HCT116 (cell line): ENCODE data around the gene C4BPB. TPM values are rescaled to one million over a fixed set of nuclear protein-coding genes. Genes with fewer than 3 reads are reported as not detected.

Experiments
- ATAC-seq: fragments of 200-7000 bp; cut with Tn5 transposase; 2 replicates; pipeline ENCODE4 v1.9.1; 2020; ENCODE audit warnings: mild to moderate bottlenecking, moderate library complexity
- BruUV-seq: library from RNA; stranded (reverse); fragments of 400-500 nt; replicated peaks from 2 replicates; lab custom pipeline; 2021; lab: Mats Ljungman, UMichigan
- CTCF ChIA-PET: fragments of 300-600 bp; sonication (Branson Sonifier 250); formaldehyde crosslinking; loops from one replicate; lab custom pipeline; 2021; ENCODE audit warnings: antibody characterized with exemption; lab: Charles Lee
- POLR2A ChIA-PET: fragments of 300-600, 350-600 bp; sonication (Branson Sonifier 250); formaldehyde crosslinking; loops from one replicate; lab custom pipeline; 2021; ENCODE audit warnings: antibody characterized with exemption; lab: Charles Lee
- RAD21 ChIA-PET, 2 experiments: fragments of 300-600 bp; sonication (Branson Sonifier 250); formaldehyde crosslinking; loops; one replicate each; lab custom pipeline; 2023; ENCODE audit warnings: low total read pairs in 2 of 2; ENCODE audit not compliant: uncharacterized antibody in 2 of 2, unreplicated experiment in 2 of 2, low non-redundant PET in 1 of 2; lab: Charles Lee
- DNase-seq: peaks from one replicate; pipeline ENCODE4 v3.0.0-alpha.2; 2010; ENCODE audit warnings: low read depth, low spot score
- H2AFZ ChIP-seq: fragments of 200-600 bp; shearing (Covaris generic), sonication (generic); 2 replicates; pipeline ENCODE4 v1.6.1; 2017; ENCODE audit warnings: low read depth, mixed run types, mixed read lengths, antibody characterized with exemption, low read length; ENCODE audit not compliant: poor library complexity, severe bottlenecking
- H3K27ac ChIP-seq: 2 replicates; pipeline ENCODE4 v1.5.1; 2012; ENCODE audit warnings: low read depth, low read length
- H3K27me3 ChIP-seq: fragments of 200-600 bp; sonication (generic); 2 replicates; pipeline ENCODE4 v1.6.1; 2016; ENCODE audit warnings: mixed run types, low read length, mixed read lengths; ENCODE audit not compliant: insufficient read depth
- H3K36me3 ChIP-seq, 2 experiments: fragments of 200-500 bp in 1 of 2; fragments of 200-600 bp in 1 of 2; sonication (Bioruptor generic) in 1 of 2; sonication (generic) in 1 of 2; 2 replicates each; pipeline versions ENCODE4 v1.5.1 to v1.6.1; 2014 to 2016; ENCODE audit warnings: low read length in 2 of 2, inconsistent platforms in 1 of 2, mixed read lengths in 1 of 2, mixed run types in 1 of 2; ENCODE audit not compliant: insufficient read depth in 2 of 2, control insufficient read depth in 1 of 2
- H3K4me1 ChIP-seq, 2 experiments: fragments of 200-600 bp in 1 of 2; sonication (generic) in 1 of 2; 2 replicates each; pipeline versions ENCODE4 v1.5.1 to v1.6.1; 2012 to 2017; ENCODE audit warnings: low read length in 2 of 2, inconsistent platforms in 1 of 2, mild to moderate bottlenecking in 1 of 2, mixed read lengths in 1 of 2, mixed run types in 1 of 2, moderate library complexity in 1 of 2; ENCODE audit not compliant: insufficient read depth in 2 of 2, control insufficient read depth in 1 of 2
- H3K4me2 ChIP-seq: fragments of 200-600 bp; sonication (generic); 2 replicates; pipeline ENCODE4 v1.6.1; 2017; ENCODE audit warnings: mixed run types, low read length, mixed read lengths
- H3K4me3 ChIP-seq, 2 experiments: fragments of 200-600 bp in 1 of 2; sonication (generic) in 1 of 2; replicated peaks in 1 of 2; 2 replicates each; pipeline ENCODE4 v1.5.1; 2011 to 2016; ENCODE audit warnings: low read length in 2 of 2, control low read depth in 1 of 2, low read depth in 1 of 2, mild to moderate bottlenecking in 1 of 2, mixed read lengths in 1 of 2, mixed run types in 1 of 2
- H3K79me2 ChIP-seq: fragments of 200-600 bp; sonication (generic); 2 replicates; pipeline ENCODE4 v1.6.1; 2017; ENCODE audit warnings: mild to moderate bottlenecking, mixed run types, low read length, moderate library complexity, mixed read lengths; ENCODE audit not compliant: insufficient read depth
- H3K9ac ChIP-seq: fragments of 200-600 bp; sonication (generic); 2 replicates; pipeline ENCODE4 v1.6.1; 2016; ENCODE audit warnings: low read length, mixed read lengths
- H3K9me2 ChIP-seq: fragments of 200-600 bp; sonication (generic), shearing (Covaris generic); 2 replicates; pipeline ENCODE4 v1.6.1; 2017; ENCODE audit warnings: mixed run types, mild to moderate bottlenecking, moderate library complexity; ENCODE audit not compliant: insufficient read depth
- H3K9me3 ChIP-seq, 2 experiments: fragments of 200-500 bp in 1 of 2; fragments of 200-600 bp in 1 of 2; sonication (Bioruptor generic) in 1 of 2; sonication (generic) in 1 of 2; 2 replicates each; pipeline ENCODE4 v1.6.1; 2014 to 2017; ENCODE audit warnings: low read length in 2 of 2, mixed read lengths in 2 of 2, inconsistent platforms in 1 of 2, low read depth in 1 of 2, mild to moderate bottlenecking in 1 of 2, mixed run types in 1 of 2, moderate library complexity in 1 of 2; ENCODE audit not compliant: control insufficient read depth in 1 of 2, insufficient read depth in 1 of 2
- H4K20me1 ChIP-seq: fragments of 200-600 bp; sonication (generic), shearing (Covaris generic); 2 replicates; pipeline ENCODE4 v1.6.1; 2017; ENCODE audit warnings: mixed run types, mild to moderate bottlenecking, moderate library complexity; ENCODE audit not compliant: insufficient read depth
- CTCF ChIP-seq, 3 experiments: fragments of 200-600 bp in 1 of 3; sonication (generic) in 1 of 3; IDR thresholded peaks in 2 of 3; conservative IDR thresholded peaks in 1 of 3; 2 replicates each; pipeline ENCODE4 v1.5.1; 2012 to 2017; ENCODE audit warnings: low read depth in 2 of 3, low read length in 2 of 3, antibody characterized with exemption in 1 of 3, borderline replicate concordance in 1 of 3, control low read depth in 1 of 3, mild to moderate bottlenecking in 1 of 3, mixed read lengths in 1 of 3, mixed run types in 1 of 3, moderate library complexity in 1 of 3; ENCODE audit not compliant: insufficient read depth in 1 of 3
- EGR1 ChIP-seq: IDR thresholded peaks from 2 replicates; pipeline ENCODE4 v1.6.1; 2012; ENCODE audit warnings: low read depth
- EZH2phosphoT487 ChIP-seq: fragments of 200-600 bp; IDR thresholded peaks from 2 replicates; pipeline ENCODE4 v1.6.1; 2018; ENCODE audit warnings: antibody characterized with exemption, borderline replicate concordance
- FOSL1 ChIP-seq: IDR thresholded peaks from 2 replicates; pipeline ENCODE4 v1.6.1; 2012; ENCODE audit warnings: low read depth
- JUND ChIP-seq: IDR thresholded peaks from 2 replicates; pipeline ENCODE4 v1.6.1; 2012
- RAD21 ChIP-seq: IDR thresholded peaks from 2 replicates; pipeline ENCODE4 v1.6.1; 2012; ENCODE audit warnings: low read depth, mild to moderate bottlenecking
- SRF ChIP-seq: IDR thresholded peaks from 2 replicates; pipeline ENCODE4 v1.6.1; 2012; ENCODE audit warnings: low read depth
- YY1 ChIP-seq: IDR thresholded peaks from 2 replicates; pipeline ENCODE4 v1.6.1; 2011; ENCODE audit warnings: low read length, low read depth, moderate library complexity, mild to moderate bottlenecking; ENCODE audit not compliant: insufficient replicate concordance; ENCODE audit errors: extremely low read depth
- intact Hi-C: fragments of 100-400 bp; cut with micrococcal nuclease; formaldehyde crosslinking; loops from 2 replicates; pipeline ENCODE4 v1.10.0; 2022
- total RNA-seq: library from RNA; stranded (reverse); gene quantifications from one replicate; pipeline ENCODE4 v1.2.1, GENCODE V29; 2021; ENCODE audit not compliant: unreplicated experiment
- TF ChIP-seq, protein P1 (sequence below): IDR thresholded peaks from 2 replicates; pipeline ENCODE4 v1.6.1; 2011; ENCODE audit warnings: mild to moderate bottlenecking, low read length, moderate library complexity; ENCODE audit not compliant: insufficient replicate concordance; ENCODE audit errors: extremely low read depth

The C4BPB gene
- total RNA-seq, 1 experiment from 2014 or later = not detected

- Histone ChIP-seq H2AFZ (peak overlapping the region; percentile 25), H3K27me3 (0 out of 2 replicates have a peak, but pooled peaks cover 3% of the 10 kb centered on the region), H3K4me3 (no peak overlapping the region), H3K27ac (no peak overlapping the region), H3K79me2 (no peaks in the 10 kb centered on the region), H3K4me1 (peaks cover 0 to 4% of the 10 kb centered on the region in 2 experiments; a peak in 2 of 4 replicates), H3K9me3 (no peaks in the 10 kb centered on the region), H3K4me2 (no peak overlapping the region), H3K36me3 (no peaks in the 10 kb centered on the region), H4K20me1 (no peaks in the 10 kb centered on the region), H3K9ac (no peak overlapping the region), H3K9me2 (no peaks in the 10 kb centered on the region; the same call in 1 of the 2 replicates)
- RAD21 ChIA-PET = interaction anchor here (1.0 to 1.9 kb wide), 3 partner anchors 175 to 321 kb away, joined by 3 to 12 read pairs (median 4); no protein-coding TSS in a partner anchor
- POLR2A ChIA-PET = interaction anchor here (0.8 kb wide), 1 partner anchor 237 kb away, joined by 4 read pairs; the partner anchor contains the start of gene CD55
- intact Hi-C loops = loop anchor here (1.0 to 10.0 kb wide), 3 partner anchors 321 to 591 kb away; no protein-coding TSS in a partner anchor
- DNase-seq (no peak), ATAC-seq (peak; percentile 32)
- no TSS peak for BruUV-seq
- no peak for TF ChIP-seq JUND
- no peak for TF ChIP-seq EGR1
- TF ChIP-seq, protein P1, sequence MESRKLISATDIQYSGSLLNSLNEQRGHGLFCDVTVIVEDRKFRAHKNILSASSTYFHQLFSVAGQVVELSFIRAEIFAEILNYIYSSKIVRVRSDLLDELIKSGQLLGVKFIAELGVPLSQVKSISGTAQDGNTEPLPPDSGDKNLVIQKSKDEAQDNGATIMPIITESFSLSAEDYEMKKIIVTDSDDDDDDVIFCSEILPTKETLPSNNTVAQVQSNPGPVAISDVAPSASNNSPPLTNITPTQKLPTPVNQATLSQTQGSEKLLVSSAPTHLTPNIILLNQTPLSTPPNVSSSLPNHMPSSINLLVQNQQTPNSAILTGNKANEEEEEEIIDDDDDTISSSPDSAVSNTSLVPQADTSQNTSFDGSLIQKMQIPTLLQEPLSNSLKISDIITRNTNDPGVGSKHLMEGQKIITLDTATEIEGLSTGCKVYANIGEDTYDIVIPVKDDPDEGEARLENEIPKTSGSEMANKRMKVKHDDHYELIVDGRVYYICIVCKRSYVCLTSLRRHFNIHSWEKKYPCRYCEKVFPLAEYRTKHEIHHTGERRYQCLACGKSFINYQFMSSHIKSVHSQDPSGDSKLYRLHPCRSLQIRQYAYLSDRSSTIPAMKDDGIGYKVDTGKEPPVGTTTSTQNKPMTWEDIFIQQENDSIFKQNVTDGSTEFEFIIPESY = no peak
- CTCF ChIA-PET = interaction anchor here (0.6 to 4.8 kb wide), 15 partner anchors 10 to 614 kb away, joined by 3 to 49 read pairs (median 3); partner anchors contain the start of genes C4BPA, CR2 and YOD1
Measured at GRCh38 chr1:207084232-207084631, 4.4 kb upstream of the C4BPB start.

DNA sequence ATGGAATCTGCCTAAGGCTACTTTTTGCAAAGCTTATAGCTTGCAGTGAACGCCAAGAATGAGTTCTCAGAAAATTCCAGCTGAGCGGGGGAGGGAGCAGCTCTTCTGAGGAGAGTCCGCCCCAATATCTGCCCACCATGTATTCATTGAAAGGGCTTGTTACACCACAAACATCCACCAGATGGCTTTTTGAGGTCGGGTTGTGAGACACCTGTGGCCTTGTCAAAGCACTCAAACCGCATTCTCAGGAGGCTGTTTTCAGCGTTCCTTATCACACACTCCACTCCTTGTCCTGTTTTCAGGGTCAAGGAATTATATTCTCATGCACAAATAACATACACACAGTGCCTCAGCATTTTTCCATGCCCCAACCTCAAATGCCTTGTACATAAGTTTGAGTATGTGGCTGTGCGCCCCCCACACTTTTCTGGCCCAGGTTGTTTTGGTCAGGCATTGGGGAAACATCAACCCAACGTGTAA is 3.9 kb upstream of the C4BPB start:
- Histone ChIP-seq H3K4me3 (no peak overlapping the region), H4K20me1 (no peaks in the 10 kb centered on the region), H3K4me1 (peaks cover 0 to 4% of the 10 kb centered on the region in 2 experiments; a peak in 2 of 4 replicates), H3K9me3 (no peaks in the 10 kb centered on the region), H3K4me2 (no peak overlapping the region), H3K9ac (no peak overlapping the region), H3K36me3 (no peaks in the 10 kb centered on the region), H3K79me2 (no peaks in the 10 kb centered on the region), H3K27ac (no peak overlapping the region), H3K9me2 (no peaks in the 10 kb centered on the region; the same call in 1 of the 2 replicates), H2AFZ (peak overlapping the region; percentile 46), H3K27me3 (0 out of 2 replicates have a peak, but pooled peaks cover 3% of the 10 kb centered on the region)
- peak; percentile 61 to 84 (median 62) for TF ChIP-seq CTCF (IDR thresholded peaks at IDR 0.05 in 2 of 3, conservative IDR thresholded peaks at IDR 0.05 in 1 of 3; ENCODE audit: borderline replicate concordance in 1 of 3, insufficient read depth in 1 of 3, low read depth in 2 of 3, low read length in 2 of 3)
- no peak for TF ChIP-seq EZH2phosphoT487
- no peak for TF ChIP-seq FOSL1
- no peak for TF ChIP-seq SRF
- peak; percentile 85 for TF ChIP-seq RAD21
- TF ChIP-seq YY1 = peak; percentile 10
- ChIA-PET CTCF (interaction anchor here (0.6 to 4.8 kb wide), 15 partner anchors 11 to 614 kb away, joined by 3 to 49 read pairs (median 3); partner anchors contain the start of genes C4BPA, CR2 and YOD1), POLR2A (interaction anchor here (0.8 kb wide), 1 partner anchor 236 kb away, joined by 4 read pairs; the partner anchor contains the start of gene CD55), RAD21 (interaction anchor here (1.0 to 1.9 kb wide), 3 partner anchors 175 to 320 kb away, joined by 3 to 12 read pairs (median 4); no protein-coding TSS in a partner anchor)
- DNase-seq (peak; percentile 69), ATAC-seq (peak; percentile 99)
- intact Hi-C loops = loop anchor here (1.0 to 10.0 kb wide), 3 partner anchors 321 to 590 kb away; no protein-coding TSS in a partner anchor
- no TSS peak for BruUV-seq
